Measurements from ENCODE around the gene ZFAND4.

The ZFAND4 gene

GRCh38 chr10:45591280-45591679, 81.3 kb downstream of the ZFAND4 start:
- H3K4me3 ChIP-seq (ENCODE audit: low read length): no peak overlapping the region
- DNase-seq (ENCODE audit: low read depth): no peak
- TF ChIP-seq, protein P1, sequence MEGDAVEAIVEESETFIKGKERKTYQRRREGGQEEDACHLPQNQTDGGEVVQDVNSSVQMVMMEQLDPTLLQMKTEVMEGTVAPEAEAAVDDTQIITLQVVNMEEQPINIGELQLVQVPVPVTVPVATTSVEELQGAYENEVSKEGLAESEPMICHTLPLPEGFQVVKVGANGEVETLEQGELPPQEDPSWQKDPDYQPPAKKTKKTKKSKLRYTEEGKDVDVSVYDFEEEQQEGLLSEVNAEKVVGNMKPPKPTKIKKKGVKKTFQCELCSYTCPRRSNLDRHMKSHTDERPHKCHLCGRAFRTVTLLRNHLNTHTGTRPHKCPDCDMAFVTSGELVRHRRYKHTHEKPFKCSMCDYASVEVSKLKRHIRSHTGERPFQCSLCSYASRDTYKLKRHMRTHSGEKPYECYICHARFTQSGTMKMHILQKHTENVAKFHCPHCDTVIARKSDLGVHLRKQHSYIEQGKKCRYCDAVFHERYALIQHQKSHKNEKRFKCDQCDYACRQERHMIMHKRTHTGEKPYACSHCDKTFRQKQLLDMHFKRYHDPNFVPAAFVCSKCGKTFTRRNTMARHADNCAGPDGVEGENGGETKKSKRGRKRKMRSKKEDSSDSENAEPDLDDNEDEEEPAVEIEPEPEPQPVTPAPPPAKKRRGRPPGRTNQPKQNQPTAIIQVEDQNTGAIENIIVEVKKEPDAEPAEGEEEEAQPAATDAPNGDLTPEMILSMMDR (conservative IDR thresholded peaks at IDR 0.05; ENCODE audit: low read depth, low read length): no peak

GRCh38 chr10:45589868-45590267, 82.7 kb downstream of the ZFAND4 start:
- no peak for DNase-seq (ENCODE audit: low read depth)
- H3K4me3 ChIP-seq (ENCODE audit: low read length): no peak overlapping the region
- TF ChIP-seq, protein P1 (conservative IDR thresholded peaks at IDR 0.05; ENCODE audit: low read depth, low read length): no peak

GRCh38 chr10:45589009-45589408, 83.6 kb downstream of the ZFAND4 start:
- TF ChIP-seq, protein P1 (conservative IDR thresholded peaks at IDR 0.05; ENCODE audit: low read depth, low read length): no peak
- DNase-seq (ENCODE audit: low read depth): no peak
- no peak overlapping the region for H3K4me3 ChIP-seq (ENCODE audit: low read length)

GRCh38 chr10:45586028-45586824, 86.3 kb downstream of the ZFAND4 start:
- TF ChIP-seq, protein P1 (conservative IDR thresholded peaks at IDR 0.05; ENCODE audit: low read depth, low read length): no peak
- no peak overlapping the region for H3K4me3 ChIP-seq (ENCODE audit: low read length)
- no peak for DNase-seq (ENCODE audit: low read depth)

DNA sequence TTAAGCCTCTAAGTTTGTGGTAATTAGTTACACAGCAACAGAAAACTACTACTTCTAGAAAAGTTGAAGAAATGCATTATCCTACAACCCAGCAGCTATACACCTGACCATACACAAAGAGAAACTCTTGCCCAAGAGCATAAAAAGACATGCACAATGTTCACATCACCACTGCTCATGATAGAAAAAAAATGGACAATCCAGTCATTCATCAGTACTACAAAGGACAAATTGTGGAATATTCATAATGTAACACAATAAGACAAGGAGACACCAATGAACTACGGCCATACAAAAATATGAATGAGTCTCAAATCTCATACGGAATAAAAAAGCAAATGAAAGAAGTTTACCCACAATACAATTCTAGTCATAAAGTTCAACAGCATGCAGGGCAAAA, 87.4 kb downstream of the ZFAND4 start:
- DNase-seq (ENCODE audit: low read depth): no peak
- TF ChIP-seq, protein P1 (conservative IDR thresholded peaks at IDR 0.05; ENCODE audit: low read depth, low read length): no peak
- H3K4me3 ChIP-seq (ENCODE audit: low read length): no peak overlapping the region

DNA sequence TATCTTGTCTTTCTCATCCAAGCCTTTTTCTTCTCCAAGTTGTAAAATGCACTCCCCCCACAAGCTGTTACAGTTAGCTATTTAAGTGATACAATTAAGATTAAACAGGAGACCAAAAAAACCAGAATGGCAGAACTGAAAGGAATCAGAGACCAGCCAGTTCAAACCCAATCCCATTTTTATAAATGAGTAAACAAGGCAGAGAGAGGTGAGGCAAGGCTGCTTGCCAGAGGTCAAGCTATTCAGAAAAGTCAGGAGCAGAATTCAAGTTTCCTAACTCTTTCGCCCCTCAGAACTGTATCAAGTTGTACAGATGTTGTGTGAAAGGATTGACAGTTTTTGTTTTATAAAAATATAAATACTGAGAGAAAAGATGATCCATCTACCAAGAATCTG, 90.2 kb downstream of the ZFAND4 start:
- TF ChIP-seq, protein P1 (conservative IDR thresholded peaks at IDR 0.05; ENCODE audit: low read depth, low read length): no peak
- DNase-seq (ENCODE audit: low read depth): no peak
- H3K4me3 ChIP-seq (ENCODE audit: low read length): no peak overlapping the region

Measured in retinal pigment epithelial cell (primary cell).